Measurements from ENCODE around the gene SCPEP1. TPM values are rescaled to one million over a fixed set of nuclear protein-coding genes. Genes with fewer than 3 reads are reported as not detected.

The SCPEP1 gene
- total and polyA plus RNA-seq, 2 donors (not counting 1 experiment from before 2014, with no cell fraction given) = 84.7 to 101 TPM

GRCh38 chr17:56994009-56994792 lies 16.3 kb downstream of the SCPEP1 start:
- Histone ChIP-seq H3K36me3 (ENCODE audit: control insufficient read depth, insufficient read depth, low read length) (no peaks in the 10 kb centered on the region), H3K4me2 (ENCODE audit: extremely low read depth, insufficient read depth, low read length) (no peak overlapping the region), H3K9me3 (ENCODE audit: control insufficient read depth, insufficient read depth, low read depth, low read length) (no peaks in the 10 kb centered on the region), H4K20me1 (ENCODE audit: control insufficient read depth, extremely low read depth, insufficient read depth, low read length) (no peaks in the 10 kb centered on the region), H3K79me2 (ENCODE audit: control insufficient read depth, insufficient read depth, low read length) (no peaks in the 10 kb centered on the region), H3K4me3 (replicated peaks in 1 of 4; ENCODE audit: control extremely low read depth in 1 of 4, insufficient read depth in 1 of 4, low read depth in 3 of 4, low read length in 4 of 4) (no peak overlapping the region), H3K4me1 (ENCODE audit: control insufficient read depth, extremely low read depth, insufficient read depth, low read length) (no peaks in the 10 kb centered on the region), H3K9ac (ENCODE audit: insufficient read depth, low read length) (no peak overlapping the region), H3K27me3 (ENCODE audit: control insufficient read depth, insufficient read depth, low read length) (no peaks in the 10 kb centered on the region), H3K27ac (ENCODE audit: insufficient read depth, low read length) (no peak overlapping the region), H2AFZ (ENCODE audit: low read length) (no peak overlapping the region)
- DNase-seq (ENCODE audit: low read depth in 2 of 2) = peak; percentile 42 to 79
- no peak for TF ChIP-seq EZH2 (IDR thresholded peaks at IDR 0.05; ENCODE audit: low read length, missing control alignments)
- no peak for TF ChIP-seq CTCF (conservative IDR thresholded peaks at IDR 0.05 in 1 of 2, IDR thresholded peaks at IDR 0.05 in 1 of 2; ENCODE audit: low read depth in 1 of 2, low read length in 2 of 2)

DNA sequence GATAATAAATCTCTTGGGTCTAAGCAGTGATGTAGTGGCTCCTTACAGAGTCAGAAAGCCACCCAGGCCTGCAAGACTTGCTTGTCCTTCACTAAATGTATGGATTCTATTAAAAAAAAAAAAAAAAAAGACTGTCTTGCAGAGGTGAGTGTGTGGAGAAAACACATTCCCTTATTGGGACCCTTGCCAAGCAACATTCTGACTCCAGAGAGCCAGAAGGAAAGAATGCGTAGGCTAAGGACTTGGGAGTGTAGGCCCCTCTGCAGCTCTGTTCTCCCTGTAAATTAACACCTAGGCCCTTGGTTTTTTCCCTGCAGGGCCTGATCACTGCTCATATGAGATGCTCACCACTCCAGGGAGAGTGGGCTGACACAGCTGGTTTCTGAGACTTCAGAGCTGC lies 17.8 kb downstream of the SCPEP1 start:
- H3K27ac ChIP-seq (ENCODE audit: insufficient read depth, low read length) = no peak overlapping the region
- peak in 1 of 2 donors; percentile 49 for DNase-seq (ENCODE audit: low read depth in 2 of 2)
- TF ChIP-seq CTCF (conservative IDR thresholded peaks at IDR 0.05 in 1 of 2, IDR thresholded peaks at IDR 0.05 in 1 of 2; ENCODE audit: low read depth in 1 of 2, low read length in 2 of 2) (no peak), EZH2 (IDR thresholded peaks at IDR 0.05; ENCODE audit: low read length, missing control alignments) (no peak)

DNA sequence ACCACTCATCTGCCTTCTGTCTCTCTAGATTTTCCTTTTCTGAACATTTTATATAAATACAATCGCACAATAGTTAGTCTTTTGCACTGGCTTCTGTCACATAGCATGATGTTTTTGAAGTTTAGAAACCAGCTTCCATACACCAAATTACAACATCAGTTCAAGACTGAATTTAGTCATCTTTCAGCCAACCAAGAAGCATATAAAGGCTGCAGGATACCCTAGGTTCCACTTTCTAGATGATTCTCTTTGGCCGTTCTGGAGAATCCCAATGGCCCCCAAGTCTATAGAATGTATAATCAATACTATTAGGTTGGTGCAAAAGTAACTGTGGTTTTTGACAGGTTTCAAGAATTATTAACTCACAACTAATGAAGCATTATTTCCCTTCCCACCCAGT lies 19.4 kb downstream of the SCPEP1 start:
- no peak overlapping the region for H3K4me2 ChIP-seq (ENCODE audit: extremely low read depth, insufficient read depth, low read length)
- H3K79me2 ChIP-seq (ENCODE audit: control insufficient read depth, insufficient read depth, low read length) = no peaks in the 10 kb centered on the region
- H4K20me1 ChIP-seq (ENCODE audit: control insufficient read depth, extremely low read depth, insufficient read depth, low read length) = no peaks in the 10 kb centered on the region
- no peak for TF ChIP-seq EZH2 (IDR thresholded peaks at IDR 0.05; ENCODE audit: low read length, missing control alignments)
- no peak for TF ChIP-seq CTCF (conservative IDR thresholded peaks at IDR 0.05 in 1 of 2, IDR thresholded peaks at IDR 0.05 in 1 of 2; ENCODE audit: low read depth in 1 of 2, low read length in 2 of 2)
- no peak overlapping the region for H3K4me3 ChIP-seq (replicated peaks in 1 of 4; ENCODE audit: control extremely low read depth in 1 of 4, insufficient read depth in 1 of 4, low read depth in 3 of 4, low read length in 4 of 4)
- H3K27ac ChIP-seq (ENCODE audit: insufficient read depth, low read length) = no peak overlapping the region
- H3K4me1 ChIP-seq (ENCODE audit: control insufficient read depth, extremely low read depth, insufficient read depth, low read length) = no peaks in the 10 kb centered on the region
- no peak for DNase-seq (ENCODE audit: low read depth in 2 of 2)
- H3K36me3 ChIP-seq (ENCODE audit: control insufficient read depth, insufficient read depth, low read length) = peaks cover 6% of the 10 kb centered on the region
- no peak overlapping the region for H3K9ac ChIP-seq (ENCODE audit: insufficient read depth, low read length)
- H2AFZ ChIP-seq (ENCODE audit: low read length) = no peak overlapping the region
- H3K9me3 ChIP-seq (ENCODE audit: control insufficient read depth, insufficient read depth, low read depth, low read length) = no peaks in the 10 kb centered on the region
- no peaks in the 10 kb centered on the region for H3K27me3 ChIP-seq (ENCODE audit: control insufficient read depth, insufficient read depth, low read length)

More for the DNA sequence above, 17.8 kb downstream of the SCPEP1 start:
- H3K79me2 ChIP-seq (ENCODE audit: control insufficient read depth, insufficient read depth, low read length) = no peaks in the 10 kb centered on the region
- no peak overlapping the region for H2AFZ ChIP-seq (ENCODE audit: low read length)
- no peaks in the 10 kb centered on the region for H3K27me3 ChIP-seq (ENCODE audit: control insufficient read depth, insufficient read depth, low read length)
- no peak overlapping the region for H3K9ac ChIP-seq (ENCODE audit: insufficient read depth, low read length)
- H4K20me1 ChIP-seq (ENCODE audit: control insufficient read depth, extremely low read depth, insufficient read depth, low read length) = no peaks in the 10 kb centered on the region
- H3K4me2 ChIP-seq (ENCODE audit: extremely low read depth, insufficient read depth, low read length) = no peak overlapping the region
- H3K9me3 ChIP-seq (ENCODE audit: control insufficient read depth, insufficient read depth, low read depth, low read length) = no peaks in the 10 kb centered on the region
- no peak overlapping the region for H3K4me3 ChIP-seq (replicated peaks in 1 of 4; ENCODE audit: control extremely low read depth in 1 of 4, insufficient read depth in 1 of 4, low read depth in 3 of 4, low read length in 4 of 4)
- peaks cover 3% of the 10 kb centered on the region for H3K36me3 ChIP-seq (ENCODE audit: control insufficient read depth, insufficient read depth, low read length)
- H3K4me1 ChIP-seq (ENCODE audit: control insufficient read depth, extremely low read depth, insufficient read depth, low read length) = no peaks in the 10 kb centered on the region
